ENCODE data around the gene PDZRN4. TPM values are rescaled to one million over a fixed set of nuclear protein-coding genes. Genes with fewer than 3 reads are reported as not detected.

The PDZRN4 gene
- total and polyA plus RNA-seq, 2 experiments from 2014 or later: 0.90 TPM; not detected in 1

- TF ChIP-seq ZNF462 (CRISPR knock-in tag; IDR thresholded peaks at IDR 0.05): no peak
- no peak for TF ChIP-seq NANOG (IDR thresholded peaks at IDR 0.05; ENCODE audit: borderline replicate concordance)
- TF ChIP-seq ZNF331 (CRISPR knock-in tag; IDR thresholded peaks at IDR 0.05; ENCODE audit: low read depth): no peak
- TF ChIP-seq ZNF114 (CRISPR knock-in tag; IDR thresholded peaks at IDR 0.05): no peak
- no peak for TF ChIP-seq ETS1 (IDR thresholded peaks at IDR 0.05)
These were observed 249.4 kb downstream of the PDZRN4 start (continued) for GRCh38 chr12:41437563-41437962.

DNA sequence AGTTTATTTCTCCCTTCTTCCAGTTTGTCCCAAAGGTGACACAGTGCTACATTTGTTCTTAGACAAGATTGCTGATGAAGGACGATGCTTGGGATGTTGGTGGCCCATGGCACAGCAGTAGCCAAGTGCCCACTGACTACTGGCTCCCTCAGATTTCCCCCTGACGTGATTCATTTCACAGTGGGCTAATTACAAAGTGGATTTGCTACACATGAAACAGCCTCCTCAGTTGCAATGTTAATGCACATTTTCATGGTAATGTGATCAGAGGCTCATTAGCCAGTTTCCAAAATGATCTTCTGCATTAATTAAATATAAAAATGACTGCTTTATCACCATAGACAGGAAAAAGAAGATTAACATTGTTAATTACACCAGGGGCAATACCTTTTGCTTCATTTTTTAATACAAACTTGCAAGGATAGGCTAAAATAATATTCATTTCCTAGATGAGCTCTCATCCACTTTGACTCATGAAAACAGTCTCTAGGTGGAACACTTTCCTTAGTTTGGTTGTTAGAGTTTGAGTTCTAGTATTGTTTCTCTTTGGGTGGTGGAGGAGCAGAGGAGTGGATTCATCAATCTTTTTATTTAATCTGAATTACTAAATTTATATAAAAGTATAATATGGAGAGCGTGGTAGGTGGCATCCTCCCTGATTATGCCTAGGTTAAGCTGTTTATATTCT, 250.9 kb downstream of the PDZRN4 start:
- H3K4me2 ChIP-seq: 0 out of 2 replicates have a peak overlapping the region, but pooled peaks have one; percentile 29
- TF ChIP-seq JUNB (IDR thresholded peaks at IDR 0.05; ENCODE audit: unreplicated experiment): no peak
- TF ChIP-seq ETS1 (IDR thresholded peaks at IDR 0.05): no peak
- no peak for TF ChIP-seq ZNF462 (CRISPR knock-in tag; IDR thresholded peaks at IDR 0.05)

More for the DNA sequence above, 250.9 kb downstream of the PDZRN4 start:
- H3K4me1 Mint-ChIP-seq: peaks cover 24% of the 10 kb centered on the region
- no peak overlapping the region for H3K4me3 ChIP-seq
- H3K27ac Mint-ChIP-seq: no peak overlapping the region
- H3F3A ChIP-seq (replicated peaks; ENCODE audit: low read depth): no peaks in the 10 kb centered on the region
- no peaks in the 10 kb centered on the region for H3K79me2 ChIP-seq (replicated peaks; ENCODE audit: insufficient read depth)
- H3K4me1 ChIP-seq (ENCODE audit: insufficient read depth): peaks cover 27% of the 10 kb centered on the region
- ATAC-seq: no peak
- no peaks in the 10 kb centered on the region for H3K36me3 Mint-ChIP-seq (ENCODE audit: low read depth)
- no peak for DNase-seq (ENCODE audit: low spot score)
- H3K9me2 ChIP-seq (ENCODE audit: insufficient read depth): no peaks in the 10 kb centered on the region
- H3K4me3 Mint-ChIP-seq: no peak overlapping the region
- H3K27me3 Mint-ChIP-seq (ENCODE audit: insufficient read depth, low read depth, poor library complexity): no peaks in the 10 kb centered on the region
- no peaks in the 10 kb centered on the region for H4K20me1 ChIP-seq (replicated peaks; ENCODE audit: insufficient read depth)
- H2AFZ ChIP-seq: no peak overlapping the region
- no peaks in the 10 kb centered on the region for H3K36me3 ChIP-seq (ENCODE audit: insufficient read depth)
- no peaks in the 10 kb centered on the region for H3K9me3 Mint-ChIP-seq
- no peak overlapping the region for H3K27ac ChIP-seq (ENCODE audit: low read depth)
- H3K27me3 ChIP-seq (ENCODE audit: insufficient read depth): no peaks in the 10 kb centered on the region
